Neural cell (in vitro differentiated cells): ENCODE results near the gene ACOXL. TPM values are rescaled to one million over a fixed set of nuclear protein-coding genes. Genes with fewer than 3 reads are reported as not detected.

ENCODE experiments used
- H2AFZ ChIP-seq: fragments of 200-600, 300-800 bp; sonication (generic), shearing (Covaris generic); 2 replicates; pipeline ENCODE4 v1.6.0; 2014; ENCODE audit warnings: low read depth, mild to moderate bottlenecking, antibody characterized with exemption, low read length, moderate library complexity
- H3F3A ChIP-seq: fragments of 200-600 bp; shearing (Covaris generic); 2 replicates; pipeline ENCODE4 v1.6.1; 2016; ENCODE audit warnings: mild to moderate bottlenecking, moderate library complexity, mixed read lengths, antibody characterized with exemption, low read length; ENCODE audit not compliant: insufficient read depth, poor library complexity, severe bottlenecking
- H3K27ac ChIP-seq: fragments of 200-600, 300-800 bp; sonication (generic), shearing (Covaris generic); 2 replicates; pipeline ENCODE4 v1.5.1; 2014; ENCODE audit warnings: mild to moderate bottlenecking, low read length, moderate library complexity
- H3K27me3 ChIP-seq: fragments of 300-800, 200-600 bp; sonication (generic), shearing (Covaris generic); 2 replicates; pipeline ENCODE4 v1.6.0; 2014; ENCODE audit warnings: mild to moderate bottlenecking, low read depth, low read length, moderate library complexity; ENCODE audit not compliant: insufficient read depth
- H3K36me3 ChIP-seq: fragments of 300-800, 200-600 bp; sonication (generic), shearing (Covaris generic); 2 replicates; pipeline ENCODE4 v1.5.1; 2014; ENCODE audit warnings: mild to moderate bottlenecking, antibody characterized with exemption, low read length, moderate library complexity; ENCODE audit not compliant: insufficient read depth
- H3K4me2 ChIP-seq: fragments of 300-800, 200-600 bp; sonication (generic), shearing (Covaris generic); 2 replicates; pipeline ENCODE4 v1.6.0; 2014; ENCODE audit warnings: mild to moderate bottlenecking, low read length
- H3K4me3 ChIP-seq: fragments of 300-800, 200-600 bp; sonication (generic), shearing (Covaris generic); 2 replicates; pipeline ENCODE4 v1.5.1; 2014; ENCODE audit warnings: mild to moderate bottlenecking, low read length, moderate library complexity
- H3K79me2 ChIP-seq: fragments of 200-600 bp; shearing (Covaris generic); replicated peaks from 2 replicates; pipeline ENCODE4 v1.6.0; 2014; ENCODE audit warnings: mild to moderate bottlenecking, low read length, moderate library complexity; ENCODE audit not compliant: insufficient read depth
- H3K9ac ChIP-seq: fragments of 300-800, 200-600 bp; sonication (generic), shearing (Covaris generic); 2 replicates; pipeline ENCODE4 v1.6.1; 2016; ENCODE audit warnings: mild to moderate bottlenecking, low read length, mixed read lengths
- H3K9me2 ChIP-seq: fragments of 200-600 bp; shearing (Covaris generic); 2 replicates; pipeline ENCODE4 v1.6.1; 2016; ENCODE audit warnings: mild to moderate bottlenecking, low read length, mixed read lengths; ENCODE audit not compliant: insufficient read depth
- H3K9me3 ChIP-seq: fragments of 200-600, 300-800 bp; sonication (generic), shearing (Covaris generic); 2 replicates; pipeline ENCODE4 v1.6.1; 2016; ENCODE audit warnings: mild to moderate bottlenecking, mixed run types, low read length, moderate library complexity, mixed read lengths
- H4K20me1 ChIP-seq: fragments of 200-600 bp; shearing (Covaris generic); 2 replicates; pipeline ENCODE4 v1.6.1; 2016; ENCODE audit warnings: mild to moderate bottlenecking, mixed run types; ENCODE audit not compliant: insufficient read depth
- EP300 ChIP-seq: fragments of 450-650 bp; conservative IDR thresholded peaks from 2 replicates; pipeline ENCODE4 v1.6.1; 2014; ENCODE audit warnings: antibody characterized with exemption, mild to moderate bottlenecking, moderate library complexity; ENCODE audit not compliant: poor library complexity, severe bottlenecking
- EZH2 ChIP-seq: fragments of 200-600, 300-800 bp; shearing (Covaris generic), sonication (generic); IDR thresholded peaks from 2 replicates; pipeline ENCODE4 v1.6.1; 2014; ENCODE audit warnings: antibody characterized with exemption, low read length, borderline replicate concordance, mild to moderate bottlenecking; ENCODE audit not compliant: insufficient read depth, poor library complexity, severe bottlenecking
- MXI1 ChIP-seq: fragments of 450-650 bp; conservative IDR thresholded peaks from 2 replicates; pipeline ENCODE4 v1.6.1; 2014; ENCODE audit warnings: antibody characterized with exemption, mild to moderate bottlenecking; ENCODE audit not compliant: poor library complexity, severe bottlenecking
- POLR2AphosphoS5 ChIP-seq: IDR thresholded peaks from 2 replicates; pipeline ENCODE4 v1.6.1; 2012
- RAD21 ChIP-seq: fragments of 450-650 bp; conservative IDR thresholded peaks from 2 replicates; pipeline ENCODE4 v1.6.1; 2014; ENCODE audit warnings: antibody characterized with exemption, mild to moderate bottlenecking, moderate library complexity
- REST ChIP-seq: IDR thresholded peaks from 2 replicates; pipeline ENCODE4 v1.6.1; 2012; ENCODE audit warnings: borderline replicate concordance
- SMC3 ChIP-seq: fragments of 450-650 bp; conservative IDR thresholded peaks from 2 replicates; pipeline ENCODE4 v1.6.1; 2014; ENCODE audit warnings: antibody characterized with exemption, mild to moderate bottlenecking, moderate library complexity; ENCODE audit not compliant: poor library complexity
- TAF1 ChIP-seq: IDR thresholded peaks from 2 replicates; pipeline ENCODE4 v1.6.1; 2012; ENCODE audit warnings: low read depth
- polyA plus RNA-seq: library from polyadenylated mRNA; depleted of rRNA; stranded (reverse); fragments of >200 nt; gene quantifications from 2 replicates; pipeline ENCODE4 v1.2.3, GENCODE V29; 2014
- TF ChIP-seq, protein P1 (sequence below): fragments of 450-650 bp; IDR thresholded peaks from 2 replicates; pipeline ENCODE4 v1.5.1; 2014; ENCODE audit warnings: antibody characterized with exemption, mild to moderate bottlenecking, moderate library complexity; ENCODE audit not compliant: poor library complexity, severe bottlenecking

ACOXL gene
- polyA plus RNA-seq, 1 donor from 2014 or later: not detected

DNA sequence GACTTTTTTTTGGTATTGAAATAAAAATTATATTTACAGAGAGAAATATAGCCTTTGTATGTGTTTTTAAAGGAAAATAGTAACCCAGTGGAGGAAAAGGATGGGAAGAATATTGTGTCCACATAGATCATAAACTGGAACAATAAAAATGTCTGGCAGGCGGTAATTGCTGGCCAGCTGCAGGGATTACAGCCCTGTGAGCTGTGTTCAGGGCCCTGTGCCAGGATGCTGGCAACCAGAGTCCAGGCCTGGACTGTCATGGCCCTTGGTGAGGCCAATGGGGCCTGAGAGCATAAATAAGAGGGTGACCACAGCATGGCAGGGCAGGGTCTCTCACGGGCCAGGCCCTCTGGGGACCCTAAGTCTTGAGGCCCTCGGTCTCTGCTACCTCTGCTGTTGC is 171.2 kb downstream of the ACOXL start:
- H3K36me3 ChIP-seq: no peaks in the 10 kb centered on the region
- no peak overlapping the region for H3K27ac ChIP-seq
- no peak overlapping the region for H3K9ac ChIP-seq
- TF ChIP-seq REST (no peak), POLR2AphosphoS5 (no peak), EZH2 (no peak)
- H4K20me1 ChIP-seq: no peaks in the 10 kb centered on the region
- H3K79me2 ChIP-seq: no peaks in the 10 kb centered on the region
- H3K9me2 ChIP-seq: no peaks in the 10 kb centered on the region
- no peak overlapping the region for H3K4me3 ChIP-seq
- H3K9me3 ChIP-seq: no peaks in the 10 kb centered on the region
- no peak overlapping the region for H2AFZ ChIP-seq
- H3K4me2 ChIP-seq: no peak overlapping the region
- H3K27me3 ChIP-seq: no peaks in the 10 kb centered on the region
- H3F3A ChIP-seq: no peaks in the 10 kb centered on the region

GRCh38 chr2:110904116-110904778 is 171.9 kb downstream of the ACOXL start:
- Histone ChIP-seq H3K36me3 (no peaks in the 10 kb centered on the region), H3K4me3 (no peak overlapping the region), H3K9me2 (no peaks in the 10 kb centered on the region), H3K27ac (no peak overlapping the region), H4K20me1 (no peaks in the 10 kb centered on the region), H3K9me3 (no peaks in the 10 kb centered on the region), H3F3A (no peaks in the 10 kb centered on the region), H3K4me2 (no peak overlapping the region), H3K9ac (no peak overlapping the region), H3K79me2 (no peaks in the 10 kb centered on the region), H3K27me3 (no peaks in the 10 kb centered on the region), H2AFZ (no peak overlapping the region)
- TF ChIP-seq, protein P1, sequence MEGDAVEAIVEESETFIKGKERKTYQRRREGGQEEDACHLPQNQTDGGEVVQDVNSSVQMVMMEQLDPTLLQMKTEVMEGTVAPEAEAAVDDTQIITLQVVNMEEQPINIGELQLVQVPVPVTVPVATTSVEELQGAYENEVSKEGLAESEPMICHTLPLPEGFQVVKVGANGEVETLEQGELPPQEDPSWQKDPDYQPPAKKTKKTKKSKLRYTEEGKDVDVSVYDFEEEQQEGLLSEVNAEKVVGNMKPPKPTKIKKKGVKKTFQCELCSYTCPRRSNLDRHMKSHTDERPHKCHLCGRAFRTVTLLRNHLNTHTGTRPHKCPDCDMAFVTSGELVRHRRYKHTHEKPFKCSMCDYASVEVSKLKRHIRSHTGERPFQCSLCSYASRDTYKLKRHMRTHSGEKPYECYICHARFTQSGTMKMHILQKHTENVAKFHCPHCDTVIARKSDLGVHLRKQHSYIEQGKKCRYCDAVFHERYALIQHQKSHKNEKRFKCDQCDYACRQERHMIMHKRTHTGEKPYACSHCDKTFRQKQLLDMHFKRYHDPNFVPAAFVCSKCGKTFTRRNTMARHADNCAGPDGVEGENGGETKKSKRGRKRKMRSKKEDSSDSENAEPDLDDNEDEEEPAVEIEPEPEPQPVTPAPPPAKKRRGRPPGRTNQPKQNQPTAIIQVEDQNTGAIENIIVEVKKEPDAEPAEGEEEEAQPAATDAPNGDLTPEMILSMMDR: no peak
- TF ChIP-seq EZH2 (no peak), SMC3 (no peak), TAF1 (no peak), EP300 (no peak), REST (no peak), RAD21 (no peak), POLR2AphosphoS5 (no peak), MXI1 (no peak)
